GM18505 (cell line): Measurements from ENCODE around the gene SPATA20.

Experiments used
- ATAC-seq: cut with Tn5 transposase; IDR thresholded peaks from one replicate; pipeline ENCODE4 v1.9.1; 2021; ENCODE audit not compliant: unreplicated experiment
- POLR2A ChIP-seq: IDR thresholded peaks from 4 replicates; pipeline ENCODE4 v1.6.1; 2011; ENCODE audit warnings: borderline replicate concordance; ENCODE audit not compliant: insufficient read depth, insufficient read length; ENCODE audit errors: extremely low read depth

SPATA20 gene

DNA sequence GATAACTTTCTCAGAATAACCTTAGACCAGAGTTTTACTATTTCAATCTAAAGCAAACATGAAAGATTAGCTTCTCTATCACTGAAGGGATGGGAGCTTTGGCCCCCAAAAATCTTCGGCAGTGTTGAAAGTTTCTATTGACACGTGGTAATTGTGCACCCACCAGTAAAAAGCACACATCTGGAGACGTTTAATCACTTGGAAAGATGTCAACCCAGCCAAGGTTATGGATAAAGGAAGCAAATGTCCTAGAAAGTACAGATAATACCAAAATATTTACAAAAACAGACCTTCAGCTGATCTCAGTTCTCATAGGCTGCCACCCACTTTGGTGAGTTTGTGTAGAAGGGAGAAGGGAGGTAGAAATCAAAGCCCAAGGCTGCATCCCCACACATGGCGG, 33.5 kb upstream of the SPATA20 start:
- no peak for ATAC-seq
- TF ChIP-seq POLR2A: no peak

DNA sequence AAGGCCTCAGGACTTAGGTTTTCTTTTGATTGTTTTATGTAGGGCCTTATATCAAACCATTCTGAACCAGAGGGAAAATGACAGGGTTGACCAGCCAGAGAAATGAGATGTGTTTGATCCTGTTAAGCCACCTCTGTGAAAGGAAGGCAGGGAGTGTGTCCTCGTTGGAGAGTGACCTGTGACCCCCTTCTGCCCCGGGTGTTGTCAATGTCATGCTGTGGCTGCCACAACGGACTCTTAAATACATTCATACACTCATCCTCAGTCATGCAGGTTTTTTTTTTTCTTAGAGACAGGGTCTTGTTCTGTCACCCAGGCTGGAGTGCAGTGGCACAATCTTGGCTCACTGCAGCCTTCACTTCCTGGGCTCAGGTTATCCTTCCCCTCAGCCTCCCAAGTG, 32.6 kb upstream of the SPATA20 start:
- ATAC-seq: no peak
- no peak for TF ChIP-seq POLR2A

DNA sequence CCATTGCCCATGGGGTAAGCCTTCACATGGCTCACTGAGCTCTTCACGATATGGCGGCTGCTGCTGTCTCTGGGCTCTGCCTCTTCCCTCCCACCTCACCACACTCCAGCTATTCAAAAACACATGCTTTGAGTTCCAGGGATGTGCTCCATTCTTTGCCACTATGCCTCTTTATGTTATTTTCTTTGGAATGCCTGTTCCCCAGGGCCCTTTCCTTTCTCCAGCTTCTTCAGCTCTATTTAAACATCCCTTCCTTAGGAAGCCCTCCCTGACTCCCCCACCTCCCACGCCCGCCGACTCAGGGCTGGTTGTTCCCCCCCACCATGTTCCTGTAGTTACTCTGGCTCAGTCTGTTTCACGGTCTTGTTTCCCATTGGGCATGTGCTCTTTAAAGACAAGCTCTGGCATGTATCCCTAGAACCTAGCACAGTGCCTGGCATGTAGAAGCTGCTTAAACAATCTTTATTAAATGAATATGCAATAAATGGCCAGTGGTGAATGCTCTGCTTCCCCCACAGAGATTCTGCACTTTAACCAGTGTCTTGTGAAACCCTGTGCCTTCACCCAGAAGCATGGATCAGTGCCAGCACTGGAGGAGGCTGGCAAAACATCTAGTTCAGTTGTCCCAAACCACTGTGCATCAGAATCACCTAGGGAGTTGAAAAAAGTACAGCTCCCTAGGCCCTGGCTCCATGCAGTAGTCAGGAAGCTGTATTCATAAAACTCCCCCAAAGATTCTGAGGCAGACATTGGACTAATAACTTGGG, 31.9 kb upstream of the SPATA20 start:
- ATAC-seq: no peak
- no peak for TF ChIP-seq POLR2A

DNA sequence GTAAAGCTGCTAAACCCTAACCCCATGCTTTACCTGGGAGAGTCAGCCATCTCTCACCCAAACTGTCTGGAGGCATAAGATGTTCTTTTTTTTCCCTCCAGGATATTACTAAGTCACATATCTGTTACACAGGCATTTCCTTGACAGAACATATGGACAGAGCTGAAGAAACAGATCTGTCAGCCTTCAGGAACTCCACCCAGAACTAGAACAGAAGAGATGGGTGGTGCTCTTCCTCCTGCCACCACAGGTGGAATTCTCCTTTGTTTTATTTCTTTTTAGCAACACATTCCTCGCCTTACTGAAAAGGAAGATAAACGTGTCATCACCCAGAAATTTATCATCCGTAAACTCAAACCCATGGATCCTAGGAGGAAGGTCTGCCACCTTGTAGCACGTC, 30.0 kb upstream of the SPATA20 start:
- no peak for ATAC-seq
- no peak for TF ChIP-seq POLR2A

DNA sequence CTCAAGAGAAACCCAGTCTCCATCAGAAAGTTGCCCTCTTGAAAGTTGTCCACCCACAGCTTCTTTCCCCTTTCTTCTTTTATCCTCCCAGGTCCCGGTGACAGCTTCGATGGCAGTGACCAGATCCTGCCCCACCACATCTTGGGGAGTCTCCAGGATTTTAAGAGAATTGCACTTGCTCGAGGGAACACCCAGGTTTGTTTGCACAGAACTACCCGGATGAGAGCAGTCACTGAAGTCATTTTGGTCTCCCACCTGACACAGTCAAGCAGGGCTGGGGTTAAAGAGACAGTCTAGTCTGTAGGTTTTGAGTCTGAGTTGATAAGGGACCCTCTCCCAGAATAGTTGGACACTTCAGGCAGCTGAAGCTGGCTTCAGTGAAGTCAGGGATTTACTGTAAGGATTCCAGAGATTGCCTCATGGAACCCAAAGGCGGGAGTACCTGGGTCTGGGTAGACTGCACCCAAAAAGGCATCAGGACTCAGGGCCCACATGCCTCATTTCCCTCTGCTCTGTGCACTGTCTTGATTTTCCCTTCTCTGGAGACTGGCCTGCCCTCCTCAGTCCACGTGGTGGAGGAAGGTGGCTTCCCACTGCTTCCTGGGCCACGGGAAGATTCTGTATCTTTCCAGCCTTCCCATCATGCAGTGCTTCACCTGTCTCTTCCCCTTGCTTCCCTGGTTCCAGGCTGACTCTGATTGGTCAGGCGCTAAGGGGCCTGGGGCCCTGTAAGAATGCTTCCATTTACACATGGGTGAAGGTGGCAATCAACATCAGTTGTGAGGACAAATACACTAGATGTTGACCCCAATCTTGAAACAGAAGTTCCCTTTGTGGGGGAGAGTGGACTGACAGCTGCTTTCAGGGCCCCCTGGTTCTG, 29.2 kb upstream of the SPATA20 start:
- ATAC-seq: no peak
- no peak for TF ChIP-seq POLR2A

DNA sequence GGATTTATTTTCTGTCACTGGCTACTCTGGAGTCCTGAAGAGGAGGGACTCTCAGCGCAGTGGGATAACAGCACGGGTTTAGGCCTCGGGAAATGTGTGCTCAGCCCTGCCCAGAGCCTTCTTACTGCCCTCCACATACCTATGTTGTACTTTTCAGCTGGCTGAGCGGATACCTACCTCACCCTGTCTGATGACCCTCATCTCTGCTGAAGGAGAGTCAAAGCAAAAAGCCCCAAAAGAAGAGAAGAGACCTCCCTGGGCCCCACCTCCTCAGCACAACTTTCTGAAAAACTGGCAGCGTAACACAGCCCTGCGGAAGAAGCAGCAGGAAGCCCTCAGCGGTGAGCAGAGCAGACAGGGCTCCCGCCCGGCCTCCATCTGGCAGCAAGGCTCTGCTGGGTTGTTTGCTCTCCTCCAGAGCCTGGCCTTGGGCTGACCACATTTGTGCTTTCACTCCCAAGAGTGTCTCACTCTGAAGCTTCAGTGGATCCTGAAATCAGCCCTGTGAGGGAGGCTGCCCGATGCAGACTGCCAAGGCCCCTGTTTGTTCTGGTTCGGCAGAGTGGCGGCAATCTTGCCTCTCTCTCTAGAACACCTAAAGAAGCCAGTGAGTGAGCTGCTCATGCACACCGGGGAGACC, 28.5 kb upstream of the SPATA20 start:
- TF ChIP-seq POLR2A: no peak
- ATAC-seq: no peak

DNA sequence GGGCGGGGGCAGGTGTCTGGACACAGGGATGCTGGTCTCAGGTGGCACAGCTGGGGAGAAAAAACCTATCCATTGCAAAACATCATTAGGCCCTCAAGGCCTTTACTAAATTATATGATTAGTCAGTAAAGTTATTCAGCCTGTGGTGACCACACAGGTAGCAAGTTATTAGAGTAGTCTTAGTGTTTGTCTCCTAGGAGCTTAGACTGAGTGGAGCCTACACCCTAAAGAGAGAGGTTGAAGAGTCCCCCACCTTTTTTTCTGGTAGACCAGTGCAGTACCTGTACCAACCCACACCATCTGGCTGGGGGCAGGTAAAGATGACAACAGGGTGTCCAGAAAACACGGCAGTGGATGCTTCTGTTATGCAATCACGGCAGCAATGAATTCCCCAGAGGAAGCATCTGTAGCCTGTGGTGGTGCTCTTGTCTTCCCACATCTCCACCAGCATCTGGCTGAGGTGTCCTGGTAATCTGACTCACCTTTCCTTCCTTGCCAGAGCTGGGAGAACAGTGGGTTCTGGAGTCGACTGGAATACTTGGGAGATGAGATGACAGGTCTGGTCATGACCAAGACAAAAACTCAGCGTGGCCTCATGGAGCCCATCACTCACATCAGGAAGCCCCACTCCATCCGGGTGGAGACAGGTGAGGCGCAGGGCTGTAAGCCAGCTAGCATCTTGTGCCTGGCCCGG, 27.7 kb upstream of the SPATA20 start:
- TF ChIP-seq POLR2A: no peak
- no peak for ATAC-seq

DNA sequence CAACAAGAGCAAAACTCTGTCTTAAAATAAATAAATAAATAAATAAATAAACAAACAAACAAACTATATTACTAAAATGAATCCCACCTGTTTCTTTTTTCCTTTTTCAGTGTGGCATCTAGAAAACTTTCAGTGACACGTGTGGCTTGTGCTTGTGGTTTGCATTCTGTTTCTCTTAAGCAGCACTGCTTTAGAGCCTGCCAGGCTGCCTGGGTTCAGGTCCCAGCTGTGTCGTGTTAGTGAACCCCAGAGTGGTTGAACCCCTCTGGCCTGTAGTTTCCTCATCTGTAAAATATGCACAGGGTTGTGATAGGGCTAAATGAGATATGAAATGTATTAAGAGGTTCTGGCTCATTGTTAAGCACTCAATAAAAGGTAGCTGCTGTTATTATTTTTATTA, 26.5 kb upstream of the SPATA20 start:
- no peak for ATAC-seq
- no peak for TF ChIP-seq POLR2A

DNA sequence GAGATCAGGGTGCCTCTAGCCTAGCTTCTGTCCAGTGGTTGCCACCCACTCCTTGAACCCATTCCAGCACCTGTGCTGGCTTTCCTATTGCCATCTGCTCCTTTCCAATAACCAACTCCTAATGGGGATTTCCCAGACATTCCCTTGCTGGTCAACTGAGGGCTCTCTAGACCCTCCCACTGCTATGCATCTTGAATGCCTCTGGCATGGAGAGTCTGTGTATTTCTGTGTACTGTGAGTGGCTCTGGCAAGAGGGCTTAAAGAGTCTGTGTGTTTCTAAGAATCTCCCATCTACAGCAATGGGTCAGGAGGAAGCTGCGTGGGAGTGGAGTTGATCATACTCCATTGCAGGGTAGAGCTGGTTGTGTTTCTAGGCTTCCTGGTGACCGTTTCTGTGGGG, 25.5 kb upstream of the SPATA20 start:
- no peak for TF ChIP-seq POLR2A
- no peak for ATAC-seq

DNA sequence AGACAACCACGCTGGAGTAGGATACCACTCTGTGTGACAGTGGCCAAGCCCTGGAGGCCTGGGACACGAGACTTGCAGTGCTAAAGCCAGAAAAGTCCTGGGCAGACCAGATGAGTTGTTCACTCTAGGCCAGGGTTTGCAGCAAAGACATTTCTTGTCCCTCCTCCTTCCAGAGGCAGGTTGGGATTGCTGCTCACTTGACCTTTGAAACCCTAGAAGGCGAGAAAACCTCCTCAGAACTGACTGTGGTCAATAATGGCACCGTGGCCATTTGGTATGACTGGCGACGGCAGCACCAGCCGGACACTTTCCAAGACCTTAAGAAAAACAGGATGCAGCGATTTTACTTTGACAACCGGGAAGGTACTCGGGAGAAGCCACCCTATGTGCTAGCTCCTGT, 24.2 kb upstream of the SPATA20 start:
- ATAC-seq: no peak
- no peak for TF ChIP-seq POLR2A

DNA sequence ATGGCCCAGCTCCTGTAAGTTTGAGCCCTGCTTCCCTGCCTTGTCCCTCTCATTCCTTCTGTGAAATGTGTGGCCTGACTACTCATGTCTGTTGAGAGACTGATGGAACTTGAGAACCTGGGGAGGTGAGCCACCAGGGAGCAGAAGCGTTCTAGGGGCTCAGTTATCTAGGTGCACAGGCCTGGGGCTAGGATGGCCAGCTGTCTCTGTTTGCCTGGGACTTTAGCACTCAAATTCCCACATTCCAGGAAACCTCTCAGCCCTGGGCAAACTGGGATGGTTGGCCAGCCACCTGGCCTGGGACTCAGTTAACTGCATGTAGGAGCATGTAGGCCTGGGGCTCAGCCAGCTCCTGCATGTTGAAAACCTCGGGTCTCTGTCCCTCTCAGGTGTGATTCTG, 23.8 kb upstream of the SPATA20 start:
- ATAC-seq: no peak
- no peak for TF ChIP-seq POLR2A

DNA sequence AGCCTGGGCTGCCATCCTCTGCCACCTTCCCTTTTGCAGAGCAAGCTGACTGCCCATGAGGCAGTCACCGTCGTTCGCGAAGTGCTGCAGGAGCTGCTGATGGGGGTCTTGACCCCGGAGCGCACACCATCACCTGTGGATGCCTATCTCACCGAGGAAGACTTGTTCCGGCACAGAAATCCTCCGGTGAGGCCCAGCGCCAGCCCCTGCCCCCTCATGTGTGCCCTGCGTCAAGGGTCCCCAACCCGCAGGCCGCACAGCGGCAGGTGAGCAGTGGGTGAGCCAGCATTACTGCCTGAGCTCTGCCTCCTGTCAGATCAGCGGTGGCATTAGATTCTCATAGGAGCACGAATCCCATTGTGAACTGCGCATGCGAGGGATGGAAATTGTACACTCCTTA, 22.1 kb upstream of the SPATA20 start:
- ATAC-seq: no peak
- no peak for TF ChIP-seq POLR2A

DNA sequence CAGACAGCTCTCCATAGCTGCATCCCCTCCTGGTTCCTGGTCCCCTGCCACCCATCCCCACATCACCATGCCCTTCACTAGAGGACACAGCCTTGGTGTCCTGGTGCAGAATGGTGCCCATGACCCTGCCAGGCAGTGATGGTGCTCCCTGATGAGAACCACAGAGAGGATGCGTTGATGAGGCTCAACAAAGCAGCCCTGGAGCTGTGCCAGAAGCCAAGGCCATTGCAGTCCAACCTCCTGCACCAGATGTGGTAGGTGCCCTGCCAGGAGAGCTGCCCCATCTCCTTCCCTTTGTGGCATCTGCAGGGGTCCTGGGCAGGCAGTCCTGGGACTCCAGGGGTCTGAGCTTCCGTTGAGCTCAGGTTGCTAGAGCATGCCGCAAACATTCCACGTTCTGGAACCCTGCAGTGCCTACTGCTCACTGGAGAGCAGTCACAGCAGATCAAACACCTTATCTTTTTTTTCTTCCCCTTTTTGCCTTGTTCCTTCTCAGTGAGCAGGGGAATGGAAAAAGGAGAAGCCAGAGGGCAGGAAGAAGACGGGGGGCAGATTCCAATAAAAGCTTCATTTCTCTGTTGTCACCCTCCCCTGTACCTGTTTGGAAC, 19.7 kb upstream of the SPATA20 start:
- ATAC-seq: no peak
- no peak for TF ChIP-seq POLR2A
